ENCODE data around the gene KRTAP4-7.
"Not testable (repeated sequence)": the region's sequence is repeated elsewhere in the genome, so short reads cannot be mapped to it uniquely, and the experiment has no call there.

The KRTAP4-7 gene

GRCh38 chr17:41065829-41066624 is 17.9 kb upstream of the KRTAP4-7 start, which contains the start of gene KRTAP2-4:
Gene KRTAP2-4 (minus strand): TSS chr17:41065879. CDS start chr17:41065845, 34 bp downstream.
- no peak for DNase-seq

DNA sequence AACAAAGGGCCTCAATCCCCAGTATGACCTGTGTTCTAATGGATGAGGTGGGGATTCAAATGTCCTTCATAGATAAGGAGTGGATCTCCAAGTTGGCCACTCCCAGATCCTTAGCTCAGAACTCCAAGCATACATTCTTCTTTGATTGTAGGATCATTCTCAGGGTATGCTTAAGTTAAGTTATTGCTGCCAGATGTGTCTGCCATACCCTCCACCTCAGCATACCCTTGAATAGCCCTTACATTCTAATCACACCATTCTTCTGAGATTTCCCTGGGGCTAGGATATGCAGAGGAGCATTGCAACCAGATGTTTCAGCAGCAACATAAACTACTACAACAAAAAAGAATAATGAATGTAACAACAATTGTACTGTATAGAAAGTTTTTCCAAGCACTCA is 16.7 kb upstream of the KRTAP4-7 start:
- no peak for DNase-seq

DNA sequence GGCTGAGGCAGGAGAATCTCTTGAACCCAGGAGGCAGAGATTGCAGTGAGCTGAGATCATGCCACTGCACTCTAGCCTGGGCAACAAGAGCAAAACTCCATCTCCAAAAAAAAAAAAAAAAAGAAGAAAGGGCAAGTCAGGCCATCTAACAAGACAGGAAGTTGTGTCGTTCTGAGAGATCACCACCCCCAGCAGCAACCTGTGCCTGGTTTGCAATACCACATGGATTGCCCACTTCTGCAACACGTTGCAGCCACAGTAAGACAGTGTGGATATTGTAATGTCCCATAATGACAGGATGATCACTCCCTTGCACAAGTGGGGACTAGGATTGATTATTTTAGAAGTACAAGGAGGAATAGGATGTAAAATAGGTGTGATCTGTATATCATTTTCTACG is 14.9 kb upstream of the KRTAP4-7 start:
- no peak for DNase-seq

GRCh38 chr17:41071606-41072360 is 12.2 kb upstream of the KRTAP4-7 start:
- DNase-seq, result no peak

DNA sequence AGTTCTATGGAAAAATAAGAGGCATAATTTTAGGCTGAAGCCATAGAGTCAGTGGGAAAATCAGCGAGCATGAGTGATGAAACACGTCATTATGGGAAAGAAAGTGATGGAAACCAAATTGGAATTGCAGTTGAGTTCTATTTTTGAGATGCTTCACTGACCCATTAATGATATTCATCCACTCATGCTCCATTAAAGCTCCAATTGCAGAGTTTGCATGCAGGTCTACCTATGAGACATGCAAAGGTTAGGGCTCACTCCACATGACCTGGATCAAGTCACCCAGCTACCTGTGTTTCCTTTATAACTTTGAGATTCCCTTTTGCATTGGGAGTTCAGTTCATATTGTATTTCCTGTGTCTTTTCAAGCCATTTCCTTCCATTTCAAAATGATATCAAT is 10.3 kb upstream of the KRTAP4-7 start:
- no peak for DNase-seq

- no peak for DNase-seq
These were observed 7.2 kb upstream of the KRTAP4-7 start for GRCh38 chr17:41076788-41077187.

GRCh38 chr17:41082626-41083025 is 1.3 kb upstream of the KRTAP4-7 start:
- DNase-seq, result no peak

DNA sequence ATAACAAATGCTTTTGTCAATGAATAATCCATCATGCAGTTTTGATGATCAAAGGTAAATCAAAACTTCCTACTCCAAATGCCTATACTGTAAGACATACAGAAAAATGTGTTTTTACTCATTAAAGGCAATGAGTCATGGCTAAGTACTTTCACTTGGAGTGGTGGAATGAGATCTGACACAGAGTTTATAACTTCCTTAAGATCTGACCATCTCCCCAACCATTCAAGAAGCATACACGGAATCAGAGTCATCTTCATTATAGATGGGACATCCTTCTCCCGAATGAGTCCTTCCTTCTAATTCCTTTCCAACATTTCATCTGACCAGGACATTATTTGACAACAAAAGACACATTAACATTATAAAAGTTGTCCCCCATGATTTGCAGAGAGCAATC is 523 bp upstream of the KRTAP4-7 start:
- DNase-seq, result not testable (repeated sequence)

DNA sequence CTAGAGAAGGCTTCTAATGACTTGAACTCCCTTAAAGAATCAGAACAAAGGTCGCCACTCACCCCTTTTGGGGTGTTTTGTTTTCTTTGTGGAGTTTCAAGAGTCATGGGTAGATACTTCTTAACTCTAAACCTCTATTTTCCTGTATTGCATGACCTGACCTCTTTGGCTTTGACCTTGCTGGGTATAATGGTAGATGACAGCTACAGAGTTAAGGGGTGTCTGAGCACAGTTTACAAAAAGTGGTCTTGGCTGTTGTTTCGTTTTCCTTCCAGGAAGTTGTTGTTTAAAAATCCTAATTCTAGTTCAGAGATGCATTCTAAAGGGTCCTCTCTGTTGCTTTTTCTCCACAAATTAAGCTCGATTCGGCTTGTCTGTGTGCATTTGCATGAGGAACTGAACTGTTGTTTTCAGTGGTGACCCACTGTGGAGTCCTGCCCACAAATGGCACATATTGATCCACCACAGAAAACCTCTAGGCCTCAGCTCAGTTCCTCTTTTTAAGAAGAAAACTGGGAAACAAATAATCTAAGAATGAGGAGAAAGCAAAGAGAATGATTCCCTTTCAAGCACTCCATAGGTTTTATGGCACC is 4.9 kb downstream of the KRTAP4-7 start:
- DNase-seq, result not testable (repeated sequence)

GRCh38 chr17:41096055-41096454 is 12.1 kb downstream of the KRTAP4-7 start:
- DNase-seq, result no peak

DNA sequence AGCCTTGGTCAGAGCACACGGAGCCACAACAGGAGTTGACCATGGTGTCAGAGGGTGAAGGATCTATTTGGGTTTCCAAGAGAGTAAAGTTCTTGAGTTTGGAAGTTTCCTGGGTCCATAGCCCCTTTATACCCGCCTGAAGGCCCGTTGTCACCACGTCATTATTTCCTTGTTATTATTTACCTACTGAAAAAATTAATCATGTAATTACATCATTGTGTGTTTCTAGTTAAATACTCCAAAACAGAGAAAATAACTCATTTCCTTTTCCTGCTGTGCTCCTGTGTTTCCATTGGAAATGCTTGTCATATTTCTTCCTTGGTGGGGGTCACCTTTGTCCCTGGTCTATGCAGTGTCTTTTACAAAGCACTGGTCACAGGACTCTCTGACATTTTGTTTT is 14.1 kb downstream of the KRTAP4-7 start, which contains the start of gene KRTAP4-8:
KRTAP4-8 (minus strand) TSS at position 101 of the 400 bp plus-strand sequence; CDS start at position 43, 58 bp downstream.
- DNase-seq, result no peak

- DNase-seq, result no peak
These were observed 14.5 kb downstream of the KRTAP4-7 start for GRCh38 chr17:41098481-41098880.

DNA sequence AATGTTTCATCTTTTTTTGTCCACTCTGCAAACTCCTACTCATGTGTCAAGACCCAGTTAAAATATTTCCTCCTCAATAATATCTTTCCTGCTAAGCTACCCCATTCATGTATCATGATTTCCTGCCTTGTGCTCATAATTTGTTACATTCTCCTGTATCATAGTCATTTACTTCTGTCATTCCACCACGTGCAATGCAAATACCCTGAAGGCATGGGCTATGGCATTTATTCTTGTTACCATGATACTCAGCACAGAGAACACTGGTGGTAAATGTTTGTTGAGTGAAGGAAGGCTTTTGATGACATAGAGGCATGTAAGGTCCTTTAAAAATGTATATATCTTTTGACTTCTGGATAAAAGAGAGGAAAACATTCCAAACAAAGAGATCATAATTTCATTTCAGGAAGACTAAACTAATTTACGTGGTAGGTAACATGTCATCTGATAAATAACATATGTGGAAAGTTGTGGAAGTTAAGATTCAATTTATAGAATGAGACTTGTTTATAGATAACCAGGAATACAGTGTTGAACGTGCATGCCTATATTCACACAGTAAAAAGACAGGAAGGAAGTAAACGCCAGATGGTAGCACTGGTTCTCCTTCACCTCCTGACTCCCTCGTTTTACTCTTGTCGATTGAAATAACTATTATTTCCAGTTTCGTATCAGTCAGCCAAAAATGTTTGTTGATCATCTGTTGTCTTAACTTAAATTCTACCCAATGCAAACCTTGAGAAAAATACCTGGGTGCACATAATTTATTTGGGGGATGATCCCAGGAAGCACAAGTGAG is 15.9 kb downstream of the KRTAP4-7 start:
- DNase-seq, result not testable (repeated sequence)

DNA sequence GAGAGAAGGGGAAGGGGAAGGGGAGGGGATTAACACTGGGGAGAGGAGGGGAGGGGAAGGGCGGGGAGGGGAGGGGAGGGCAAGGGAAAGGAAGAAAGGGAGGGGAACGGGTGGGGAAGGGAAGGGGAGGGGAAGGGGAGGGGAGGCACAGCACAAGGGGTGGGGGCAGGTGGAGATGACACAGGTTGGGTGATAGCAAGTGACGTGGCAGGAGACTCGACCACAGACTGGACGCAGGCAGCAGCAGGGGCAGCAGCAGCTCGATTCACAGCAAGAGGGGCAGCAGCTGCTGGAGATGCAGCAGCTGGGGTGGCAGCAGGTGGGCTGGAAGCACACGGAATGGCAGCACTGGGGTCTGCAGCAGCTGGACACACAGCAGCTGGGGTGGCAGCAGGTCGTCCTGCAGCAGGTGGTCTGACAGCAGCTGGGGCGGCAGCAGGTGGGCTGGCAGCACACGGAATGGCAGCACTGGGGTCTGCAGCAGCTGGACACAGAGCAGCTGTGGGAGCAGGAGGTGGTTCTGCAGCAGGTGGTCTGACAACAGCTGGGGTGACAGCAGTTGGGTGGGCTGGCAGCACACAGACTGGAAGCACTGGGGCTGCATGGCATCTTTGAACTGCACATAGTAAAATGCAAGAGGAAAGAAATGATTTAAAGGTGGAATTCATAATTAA is 17.8 kb downstream of the KRTAP4-7 start, which contains the start of gene KRTAP4-16:
KRTAP4-16 (minus strand) TSS at position 624 of the 674 bp plus-strand sequence; CDS start at position 624, 0 bp downstream.
- no peak for DNase-seq

DNA sequence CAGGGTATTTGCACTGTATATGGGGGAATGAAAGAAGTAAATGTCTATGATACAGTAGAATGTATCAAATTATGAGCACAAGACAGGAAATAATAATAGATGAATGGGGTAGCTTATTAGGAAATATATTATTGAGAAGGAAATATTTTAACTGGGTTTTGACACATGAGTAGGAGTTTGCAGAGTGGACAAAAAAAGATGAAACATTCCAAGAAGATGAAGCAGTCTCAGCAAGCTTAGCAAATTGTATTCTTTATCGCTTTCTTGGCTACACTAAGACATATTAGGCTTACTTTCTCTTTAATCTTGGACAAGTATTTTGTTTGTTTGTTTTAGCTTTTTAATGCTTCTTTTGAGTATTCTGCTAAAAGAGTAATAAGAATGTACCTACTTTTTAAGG is 19.9 kb downstream of the KRTAP4-7 start:
- DNase-seq, result no peak

GRCh38 chr17:41104386-41105038 is 20.6 kb downstream of the KRTAP4-7 start:
- DNase-seq, result not testable (repeated sequence)

- DNase-seq, result not testable (repeated sequence)
These were observed 21.4 kb downstream of the KRTAP4-7 start, which contains the start of gene KRTAP4-9 for GRCh38 chr17:41105347-41105746. Gene KRTAP4-9 (plus strand): TSS chr17:41105389. CDS start chr17:41105389, 0 bp downstream.

DNA sequence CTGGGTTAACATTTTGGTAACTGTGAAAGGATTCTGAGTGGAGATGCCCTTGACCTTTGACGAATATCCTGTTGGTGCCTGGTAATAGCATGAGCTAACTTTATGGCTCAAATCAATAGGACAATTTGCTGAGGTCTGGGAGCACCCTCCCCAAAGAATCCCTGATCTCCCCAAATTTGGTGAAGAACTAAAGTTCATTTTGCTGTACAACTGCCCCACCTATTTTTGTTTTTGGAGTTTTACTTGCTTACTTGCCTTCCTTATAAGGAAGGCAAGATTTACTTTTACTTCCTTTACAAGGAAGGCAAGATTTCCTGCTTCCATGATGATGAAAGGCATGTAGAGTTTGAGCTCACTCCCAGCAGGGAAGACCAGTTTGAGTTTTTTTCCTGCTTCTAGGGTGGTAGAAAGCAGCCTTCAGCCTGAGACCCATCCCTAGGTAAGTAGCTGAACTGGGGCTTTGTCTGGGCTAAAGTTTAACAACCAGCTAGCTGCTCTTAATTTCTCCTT is 24.0 kb downstream of the KRTAP4-7 start:
- DNase-seq, result no peak

- not testable (repeated sequence) for DNase-seq
These were observed 24.9 kb downstream of the KRTAP4-7 start for GRCh38 chr17:41108728-41109386.

GRCh38 chr17:41111151-41111885 is 27.4 kb downstream of the KRTAP4-7 start:
- no peak for DNase-seq
